K562 (cell line): ENCODE data around the gene SLC25A10. TPM values are rescaled to one million over a fixed set of nuclear protein-coding genes. Genes with fewer than 3 reads are reported as not detected.
A peak's percentile ranks its signal among the peaks of the same experiment; 100 is the strongest.

Experiments
- CEBPB ChIP-seq: fragments of 450-650 bp; IDR thresholded peaks from 2 replicates; pipeline ENCODE4 v1.6.1; 2016; ENCODE audit warnings: missing genetic modification characterization, missing compliant biosample characterization
- DPF2 ChIP-seq: fragments of 450-650 bp; IDR thresholded peaks from 2 replicates; pipeline ENCODE4 v1.6.1; 2016
- EP400 ChIP-seq: fragments of 450-650 bp; IDR thresholded peaks from 2 replicates; pipeline ENCODE4 v1.6.1; 2017; ENCODE audit warnings: antibody characterized with exemption, mild to moderate bottlenecking, moderate library complexity
- GTF2F1 ChIP-seq: IDR thresholded peaks from 2 replicates; pipeline ENCODE4 v1.6.1; 2011; ENCODE audit warnings: low read depth, low read length, improper control_type of control experiment
- HDGF ChIP-seq: fragments of 450-650 bp; IDR thresholded peaks from 2 replicates; pipeline ENCODE4 v1.6.1; 2016
- HMGN3 ChIP-seq: IDR thresholded peaks from 2 replicates; pipeline ENCODE4 v1.6.1; 2011; ENCODE audit warnings: borderline replicate concordance, low read depth, mild to moderate bottlenecking, mixed read lengths, low read length; ENCODE audit not compliant: insufficient read length; ENCODE audit errors: extremely low read depth
- IRF2 ChIP-seq: sonication (generic); formaldehyde crosslinking; IDR thresholded peaks from 2 replicates; pipeline ENCODE4 v1.8.1; 2022; ENCODE audit warnings: mild to moderate bottlenecking, missing genetic modification reagents
- L3MBTL2 ChIP-seq: fragments of 450-650 bp; IDR thresholded peaks from 2 replicates; pipeline ENCODE4 v1.6.1; 2016; ENCODE audit warnings: mild to moderate bottlenecking, moderate library complexity
- MBD1 ChIP-seq: fragments of 250-450 bp; sonication (Bioruptor Pico); IDR thresholded peaks from 2 replicates; pipeline ENCODE4 v1.8.0; 2022; ENCODE audit warnings: inconsistent platforms
- MYBL2 ChIP-seq, 2 experiments: fragments of 450-650 bp in 1 of 2; sonication (generic) in 1 of 2; formaldehyde crosslinking in 1 of 2; IDR thresholded peaks; 2 replicates each; pipeline versions ENCODE4 v1.6.1 to v1.8.1; 2017 to 2022; ENCODE audit warnings: borderline replicate concordance in 1 of 2, inconsistent platforms in 1 of 2, low read depth in 1 of 2, mild to moderate bottlenecking in 1 of 2, missing genetic modification reagents in 1 of 2, moderate library complexity in 1 of 2
- POLR3A ChIP-seq: IDR thresholded peaks from 2 replicates; pipeline ENCODE4 v1.6.1; 2011; ENCODE audit warnings: borderline replicate concordance, mild to moderate bottlenecking, moderate library complexity; ENCODE audit not compliant: insufficient read length, insufficient read depth; ENCODE audit errors: extremely low read depth
- PYGO2 ChIP-seq: fragments of 450-650 bp; IDR thresholded peaks from 2 replicates; pipeline ENCODE4 v1.6.1; 2016; ENCODE audit warnings: mild to moderate bottlenecking, missing genetic modification characterization, moderate library complexity, missing compliant biosample characterization
- RCOR1 ChIP-seq, 2 experiments: IDR thresholded peaks; 2 replicates each; pipeline ENCODE4 v1.6.1; 2012; ENCODE audit warnings: low read depth in 2 of 2, low read length in 2 of 2, borderline replicate concordance in 1 of 2, improper control_type of control experiment in 1 of 2
- SAFB ChIP-seq: fragments of 200-400 bp; formaldehyde crosslinking; IDR thresholded peaks from 2 replicates; pipeline ENCODE4 v1.6.1; 2017; ENCODE audit warnings: low read depth, low read length, borderline replicate concordance
- XRCC5 ChIP-seq: fragments of 200-400 bp; formaldehyde crosslinking; IDR thresholded peaks from 2 replicates; pipeline ENCODE4 v1.6.1; 2017; ENCODE audit warnings: low read depth, mild to moderate bottlenecking, low read length
- ZFP36 ChIP-seq: fragments of 150-350 bp; IDR thresholded peaks from 2 replicates; pipeline ENCODE4 v1.6.1; 2018; ENCODE audit warnings: low read length, low read depth; ENCODE audit not compliant: partially characterized antibody
- ZFP91 ChIP-seq: sonication (generic); formaldehyde crosslinking; IDR thresholded peaks from 2 replicates; pipeline ENCODE4 v1.8.0; 2022; ENCODE audit warnings: mild to moderate bottlenecking, missing genetic modification reagents
- ZNF121 ChIP-seq: sonication (generic); formaldehyde crosslinking; conservative IDR thresholded peaks from 2 replicates; pipeline ENCODE4 v1.8.0; 2022; ENCODE audit warnings: missing genetic modification reagents
- ZNF146 ChIP-seq: IDR thresholded peaks from one replicate; pipeline ENCODE4 v1.6.1; 2018; ENCODE audit warnings: missing compliant biosample characterization; ENCODE audit not compliant: unreplicated experiment
- ZNF507 ChIP-seq: conservative IDR thresholded peaks from 2 replicates; pipeline ENCODE4 v1.6.1; 2017; ENCODE audit warnings: missing genetic modification characterization, missing compliant biosample characterization
- ZNF584 ChIP-seq: fragments of 200-800 bp; sonication (Bioruptor generic); IDR thresholded peaks from 2 replicates; pipeline ENCODE4 v1.6.1; 2016; ENCODE audit warnings: low read depth, mild to moderate bottlenecking, missing genetic modification characterization, missing compliant biosample characterization
- ZNF586 ChIP-seq: fragments of 450-650 bp; formaldehyde crosslinking; conservative IDR thresholded peaks from 2 replicates; pipeline ENCODE4 v1.4.0; 2020; ENCODE audit warnings: mild to moderate bottlenecking, moderate library complexity
- ZNF778 ChIP-seq: fragments of 450-650 bp; formaldehyde crosslinking; IDR thresholded peaks from 2 replicates; pipeline ENCODE4 v1.4.0; 2020; ENCODE audit warnings: mild to moderate bottlenecking, moderate library complexity
- ZNF79 ChIP-seq: fragments of 250-450 bp; sonication (Bioruptor Pico); IDR thresholded peaks from 2 replicates; pipeline ENCODE4 v1.4.0; 2020; ENCODE audit warnings: low read depth, mild to moderate bottlenecking, moderate library complexity
- polyA plus RNA-seq, 8 experiments: library from polyadenylated mRNA; depleted of rRNA in 4 of 8; stranded (reverse) in 5 of 8; unstranded in 3 of 8; fragments of >200 nt; fragmentation: Nextera tagmentation in 2 of 8; fragmentation: Illumina TruSeq in 1 of 8; extraction: Ambion mirVana in 2 of 8; extraction: Trizol in 1 of 8; gene quantifications; 2 replicates each; pipeline versions ENCODE4 v1.2.1 to v1.2.3, GENCODE V29; 2011 to 2014; ENCODE audit warnings: inconsistent platforms in 1 of 8, missing spikeins in 1 of 8
- total RNA-seq, 7 experiments: library from RNA; depleted of rRNA in 6 of 7; stranded (reverse); fragments of >200 nt in 6 of 7; fragmentation: Illumina TruSeq in 2 of 7; extraction: Trizol in 2 of 7; gene quantifications; 2 replicates each; pipeline versions ENCODE4 v1.2.1 to v1.2.3, GENCODE V29; 2011 to 2021; ENCODE audit warnings: low replicate concordance in 1 of 7
- TF ChIP-seq, protein P1 (sequence below): sonication (generic); formaldehyde crosslinking; IDR thresholded peaks from 2 replicates; pipeline ENCODE4 v1.5.0; 2020; ENCODE audit warnings: missing genetic modification reagents

The SLC25A10 gene
- total and polyA plus RNA-seq, 9 of the 15 experiments (the other 6 are each of a cell fraction or from before 2014, with no cell fraction given) = 0.10 to 85.6 (median 34.3) TPM

GRCh38 chr17:81711814-81712467, at the start of gene SLC25A10 (continued):
- TF ChIP-seq ZFP91 (CRISPR knock-in tag) = no peak
- TF ChIP-seq ZNF79 (CRISPR knock-in tag) = no peak
- TF ChIP-seq ZNF146 (CRISPR knock-in tag) = no peak
- no peak for TF ChIP-seq PYGO2 (tag)
- TF ChIP-seq SAFB = peak; percentile 74
- TF ChIP-seq ZNF586 (CRISPR knock-in tag) = no peak
- TF ChIP-seq ZNF121 (CRISPR knock-in tag) = no peak
- no peak for TF ChIP-seq POLR3A
- peak; percentile 85; the same call in 1 of the 2 replicates for TF ChIP-seq EP400
- TF ChIP-seq HMGN3 = peak; percentile 89
- TF ChIP-seq ZNF778 (CRISPR knock-in tag) = no peak
- no peak for TF ChIP-seq CEBPB
- peak; percentile 97 for TF ChIP-seq L3MBTL2
- TF ChIP-seq RCOR1 (IDR thresholded peaks at IDR 0.05; ENCODE audit: borderline replicate concordance in 1 of 2, low read depth in 2 of 2, low read length in 2 of 2) = no peak
- TF ChIP-seq HDGF = no peak
- no peak for TF ChIP-seq MBD1 (CRISPR knock-in tag)
- TF ChIP-seq, protein P1, sequence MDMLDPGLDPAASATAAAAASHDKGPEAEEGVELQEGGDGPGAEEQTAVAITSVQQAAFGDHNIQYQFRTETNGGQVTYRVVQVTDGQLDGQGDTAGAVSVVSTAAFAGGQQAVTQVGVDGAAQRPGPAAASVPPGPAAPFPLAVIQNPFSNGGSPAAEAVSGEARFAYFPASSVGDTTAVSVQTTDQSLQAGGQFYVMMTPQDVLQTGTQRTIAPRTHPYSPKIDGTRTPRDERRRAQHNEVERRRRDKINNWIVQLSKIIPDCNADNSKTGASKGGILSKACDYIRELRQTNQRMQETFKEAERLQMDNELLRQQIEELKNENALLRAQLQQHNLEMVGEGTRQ = peak; percentile 75
- TF ChIP-seq ZNF584 (CRISPR knock-in tag) = no peak
- TF ChIP-seq ZFP36 = no peak
- no peak for TF ChIP-seq IRF2 (CRISPR knock-in tag)
- no peak for TF ChIP-seq XRCC5
- TF ChIP-seq DPF2 = no peak
- no peak for TF ChIP-seq ZNF507
- TF ChIP-seq GTF2F1 = no peak
- TF ChIP-seq MYBL2 (IDR thresholded peaks at IDR 0.05; ENCODE audit: low read depth) = no peak
- no peak for TF ChIP-seq MYBL2 (CRISPR knock-in tag; IDR thresholded peaks at IDR 0.05; ENCODE audit: borderline replicate concordance)
